Activated naive CD8-positive, alpha-beta T cell treated with anti-CD3 and anti-CD28 coated beads, Interleukin-2, amount 50 U/mL, for 16 hours (primary cell): ENCODE results near the gene IGLON5.

Experiments
- DNase-seq: peaks from one replicate; pipeline ENCODE4 v3.0.0-alpha.2; 2020; ENCODE audit warnings: low read depth, low spot score

The IGLON5 gene

GRCh38 chr19:51317968-51318367, 6.5 kb downstream of the IGLON5 start:
- no peak for DNase-seq

GRCh38 chr19:51318687-51319648, 7.5 kb downstream of the IGLON5 start:
- DNase-seq = no peak

DNA sequence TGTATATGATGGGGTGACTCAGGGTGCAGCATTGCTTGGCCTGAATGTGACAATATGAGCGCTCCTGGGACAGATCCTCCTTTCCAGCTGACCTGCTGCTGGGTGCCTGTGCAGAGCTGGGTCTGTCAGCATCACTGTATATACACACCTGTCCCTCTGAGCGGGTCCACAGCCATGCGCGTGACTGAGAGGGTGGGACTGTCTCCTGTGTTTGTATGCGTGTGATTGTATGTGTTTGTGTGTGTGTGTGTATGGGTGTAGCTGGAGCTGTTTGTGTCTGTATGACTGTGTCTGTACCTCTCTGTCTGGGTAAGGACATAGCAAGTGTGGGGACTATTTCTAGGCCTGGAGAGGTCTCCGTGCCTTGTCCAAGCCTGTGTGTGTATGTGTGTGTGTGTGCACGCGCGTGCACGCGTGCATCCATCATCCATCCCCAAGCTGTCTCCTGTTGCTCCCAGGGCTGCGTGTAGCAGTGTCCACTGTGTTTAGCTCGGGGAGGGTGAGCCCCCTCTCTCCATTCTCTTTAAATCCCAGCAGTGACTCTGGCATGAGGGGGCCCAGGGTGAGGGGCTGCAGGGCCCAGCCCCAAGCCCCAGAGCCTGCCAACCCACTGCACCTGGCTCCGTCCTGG, 8.3 kb downstream of the IGLON5 start:
- DNase-seq = no peak

DNA sequence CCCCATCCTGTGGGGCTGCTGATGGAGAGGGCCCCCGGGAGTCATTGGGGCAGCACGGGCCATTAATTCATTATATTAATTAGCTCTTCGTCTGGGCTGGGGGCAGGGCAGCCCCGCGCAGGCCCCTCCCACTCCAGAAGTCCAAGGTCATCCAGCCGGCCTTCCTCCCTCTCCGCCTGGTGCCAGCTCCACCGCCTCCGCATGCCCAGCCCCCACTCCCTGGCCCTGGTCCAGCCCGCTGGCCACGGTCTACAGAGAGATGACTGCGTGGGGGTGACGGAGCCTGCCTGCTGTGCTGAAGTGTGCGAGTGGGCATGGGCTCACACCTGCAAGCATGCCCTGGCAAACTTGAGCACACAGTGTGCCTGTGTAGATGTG, 8.8 kb downstream of the IGLON5 start:
- no peak for DNase-seq

DNA sequence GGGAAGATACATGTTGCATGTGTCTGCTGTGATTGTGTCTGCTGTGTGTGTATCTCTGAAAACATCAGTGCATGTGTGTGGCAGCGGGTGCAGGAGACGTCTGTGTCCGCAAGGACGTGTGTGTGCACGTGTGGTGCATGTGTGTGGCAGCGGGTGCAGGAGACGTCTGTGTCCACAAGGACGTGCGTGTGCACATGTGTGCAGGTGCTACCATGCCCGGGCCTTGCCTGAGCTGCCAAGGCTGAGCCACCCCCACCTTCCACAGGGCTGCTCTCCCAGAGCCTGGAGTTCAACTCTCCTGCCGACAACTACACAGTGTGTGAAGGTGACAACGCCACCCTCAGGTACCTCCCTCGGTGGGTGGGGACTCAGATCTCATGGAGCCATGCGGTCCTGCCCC, 10.4 kb downstream of the IGLON5 start:
- no peak for DNase-seq

DNA sequence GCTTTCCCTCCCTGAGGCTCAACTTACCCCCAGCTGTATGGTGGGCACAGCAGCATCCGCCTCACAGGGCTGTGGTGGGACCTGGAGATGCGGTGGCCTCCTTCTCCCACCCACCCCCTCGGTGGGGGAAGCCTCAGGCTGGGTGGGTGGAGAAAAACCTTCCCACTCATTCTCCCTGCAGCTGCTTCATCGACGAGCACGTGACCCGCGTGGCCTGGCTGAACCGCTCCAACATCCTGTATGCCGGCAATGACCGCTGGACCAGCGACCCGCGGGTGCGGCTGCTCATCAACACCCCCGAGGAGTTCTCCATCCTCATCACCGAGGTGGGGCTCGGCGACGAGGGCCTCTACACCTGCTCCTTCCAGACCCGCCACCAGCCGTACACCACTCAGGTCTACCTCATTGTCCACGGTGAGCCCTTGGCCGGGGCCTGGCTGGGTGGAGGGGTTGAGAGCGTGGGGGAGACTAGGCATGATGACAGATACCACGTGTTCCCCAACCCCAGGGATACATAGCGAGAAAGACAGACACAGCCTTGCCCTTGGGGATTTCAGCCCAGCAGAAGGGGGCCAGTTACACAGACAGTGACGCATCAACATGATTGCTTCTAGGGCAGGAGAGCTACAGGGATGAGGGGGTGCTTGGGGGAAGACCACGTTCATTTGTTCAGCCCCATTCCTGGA, 12.2 kb downstream of the IGLON5 start:
- no peak for DNase-seq

DNA sequence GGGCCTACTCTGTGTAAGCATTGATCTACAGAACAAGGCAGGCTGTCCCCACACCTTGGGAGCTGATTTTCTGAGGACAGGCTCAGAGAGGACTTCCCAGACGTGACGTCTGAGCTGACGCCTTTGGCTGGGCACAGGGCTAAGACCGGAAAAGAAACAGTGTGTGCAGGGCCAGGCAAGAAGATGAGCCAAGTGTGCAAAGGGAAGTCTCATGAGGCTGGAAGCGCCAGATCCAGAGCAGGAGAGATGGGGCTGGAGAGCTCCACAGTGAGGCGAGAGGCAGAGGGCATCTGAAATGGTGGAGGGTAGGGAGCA, 12.7 kb downstream of the IGLON5 start:
- DNase-seq = no peak

GRCh38 chr19:51325161-51325976, 13.9 kb downstream of the IGLON5 start:
- DNase-seq = no peak

DNA sequence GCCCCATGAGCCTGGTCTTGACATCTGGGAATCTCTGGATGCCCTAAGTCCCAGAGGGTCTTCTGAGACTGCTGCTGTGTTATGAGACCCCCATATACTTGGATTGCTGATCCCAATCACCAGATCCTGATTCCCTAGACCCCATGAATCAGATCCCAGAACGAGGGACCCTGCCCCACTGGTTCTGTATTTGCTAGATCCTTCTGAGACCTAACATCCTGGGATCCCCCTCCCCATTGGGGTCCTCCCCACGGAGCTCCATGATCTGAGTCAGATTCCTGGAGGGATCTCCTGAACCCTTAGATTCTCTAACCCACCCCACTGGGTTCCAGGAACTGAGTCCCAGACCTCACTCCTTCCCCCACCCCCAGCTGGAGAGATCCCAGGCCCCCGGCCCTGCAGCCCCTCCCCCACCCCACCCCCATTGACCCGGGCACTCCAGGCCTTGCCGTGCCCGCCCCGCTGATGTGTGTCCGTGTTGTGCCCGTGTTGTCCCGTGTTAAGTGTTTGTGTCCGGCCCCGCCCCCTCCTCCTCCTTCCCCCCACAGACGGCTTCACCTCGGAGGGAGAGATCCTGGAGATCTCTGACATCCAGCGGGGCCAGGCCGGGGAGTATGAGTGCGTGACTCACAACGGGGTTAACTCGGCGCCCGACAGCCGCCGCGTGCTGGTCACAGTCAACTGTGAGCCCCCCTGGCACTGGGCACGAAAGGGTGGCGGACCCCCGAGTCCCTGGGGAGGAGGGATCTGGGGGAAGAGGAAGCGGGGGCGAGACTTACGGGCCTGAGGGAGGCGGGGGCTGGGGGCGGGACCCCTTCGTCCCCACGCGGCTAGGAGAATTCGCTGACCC, 15.0 kb downstream of the IGLON5 start:
- no peak for DNase-seq

DNA sequence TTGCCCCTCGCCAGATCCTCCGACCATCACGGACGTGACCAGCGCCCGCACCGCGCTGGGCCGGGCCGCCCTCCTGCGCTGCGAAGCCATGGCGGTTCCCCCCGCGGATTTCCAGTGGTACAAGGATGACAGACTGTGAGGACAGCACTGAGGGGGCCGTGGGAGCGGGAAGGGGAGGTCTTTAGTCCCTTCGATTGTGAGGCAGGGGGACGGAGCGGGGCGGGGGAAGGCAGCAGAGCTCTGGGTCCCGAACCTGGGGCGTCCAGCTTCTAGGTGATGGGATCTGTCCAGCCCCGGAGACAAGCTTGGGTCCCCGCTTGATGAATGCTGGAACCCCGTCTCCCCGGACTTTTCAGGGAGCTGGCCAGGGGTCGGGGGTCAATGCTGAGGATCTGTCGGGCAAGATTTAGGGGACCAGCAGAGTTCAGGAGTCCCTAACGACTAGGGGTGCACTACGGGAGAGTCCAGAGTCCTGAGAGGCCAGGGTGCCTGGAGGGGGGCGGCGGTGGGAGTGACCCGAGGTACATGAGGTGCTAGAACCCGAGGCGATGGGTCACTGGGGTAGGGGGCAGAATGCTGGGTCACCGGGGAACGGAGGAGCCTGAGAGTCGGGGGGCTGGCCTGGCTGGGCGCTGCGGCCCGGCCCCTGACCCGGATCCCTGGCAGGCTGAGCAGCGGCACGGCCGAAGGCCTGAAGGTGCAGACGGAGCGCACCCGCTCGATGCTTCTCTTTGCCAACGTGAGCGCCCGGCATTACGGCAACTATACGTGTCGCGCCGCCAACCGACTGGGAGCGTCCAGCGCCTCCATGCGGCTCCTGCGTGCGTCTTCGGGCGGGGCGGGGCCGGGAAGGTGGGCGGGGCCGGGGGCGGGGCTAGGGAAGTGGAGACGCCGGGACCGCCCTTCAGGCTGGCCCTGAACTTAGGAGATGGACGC, 15.9 kb downstream of the IGLON5 start:
- no peak for DNase-seq

DNA sequence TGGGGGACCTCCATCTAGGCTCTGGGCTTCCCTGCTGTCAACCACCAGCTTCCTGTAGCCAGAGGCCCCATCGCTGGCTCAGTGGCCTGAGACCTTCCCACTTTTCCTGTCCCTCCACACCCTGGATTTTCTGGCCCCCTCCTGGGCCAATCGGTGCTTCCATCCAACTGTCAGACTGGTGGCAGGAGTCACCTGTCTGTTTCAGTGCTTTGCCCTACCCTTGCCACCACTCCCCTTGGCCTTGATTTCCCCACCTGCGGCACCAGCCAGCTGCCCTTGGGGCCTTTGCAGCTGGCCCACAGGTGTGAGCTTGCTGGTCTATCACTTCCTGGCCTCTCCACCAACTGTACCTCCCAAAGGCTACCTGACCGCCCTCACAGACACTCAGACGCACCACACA, 18.0 kb downstream of the IGLON5 start:
- DNase-seq = no peak

DNA sequence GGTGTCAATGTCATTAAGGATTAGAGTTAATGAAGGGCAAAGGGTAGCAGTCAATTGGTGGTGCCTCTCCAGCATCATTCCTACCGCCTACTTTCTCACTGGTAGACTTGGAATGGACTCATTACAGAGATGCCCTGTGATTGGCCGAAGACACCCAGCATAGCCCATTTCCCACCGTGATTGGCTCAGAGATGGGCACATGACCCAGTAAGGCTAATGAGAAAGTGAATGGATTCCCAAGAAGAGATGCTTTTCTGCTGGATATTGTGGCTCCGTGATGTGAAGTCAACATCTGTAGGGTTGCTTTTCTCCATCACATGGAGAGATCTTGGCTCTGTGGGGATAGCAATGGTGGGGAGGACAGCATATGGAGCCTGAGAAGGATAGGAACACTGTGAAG, 18.9 kb downstream of the IGLON5 start:
- DNase-seq = no peak

- no peak for DNase-seq
Observed at GRCh38 chr19:51331193-51331592, 19.7 kb downstream of the IGLON5 start.

GRCh38 chr19:51331716-51332115, 20.3 kb downstream of the IGLON5 start:
- DNase-seq = no peak

- no peak for DNase-seq
Observed at GRCh38 chr19:51333836-51334460, 22.5 kb downstream of the IGLON5 start.

DNA sequence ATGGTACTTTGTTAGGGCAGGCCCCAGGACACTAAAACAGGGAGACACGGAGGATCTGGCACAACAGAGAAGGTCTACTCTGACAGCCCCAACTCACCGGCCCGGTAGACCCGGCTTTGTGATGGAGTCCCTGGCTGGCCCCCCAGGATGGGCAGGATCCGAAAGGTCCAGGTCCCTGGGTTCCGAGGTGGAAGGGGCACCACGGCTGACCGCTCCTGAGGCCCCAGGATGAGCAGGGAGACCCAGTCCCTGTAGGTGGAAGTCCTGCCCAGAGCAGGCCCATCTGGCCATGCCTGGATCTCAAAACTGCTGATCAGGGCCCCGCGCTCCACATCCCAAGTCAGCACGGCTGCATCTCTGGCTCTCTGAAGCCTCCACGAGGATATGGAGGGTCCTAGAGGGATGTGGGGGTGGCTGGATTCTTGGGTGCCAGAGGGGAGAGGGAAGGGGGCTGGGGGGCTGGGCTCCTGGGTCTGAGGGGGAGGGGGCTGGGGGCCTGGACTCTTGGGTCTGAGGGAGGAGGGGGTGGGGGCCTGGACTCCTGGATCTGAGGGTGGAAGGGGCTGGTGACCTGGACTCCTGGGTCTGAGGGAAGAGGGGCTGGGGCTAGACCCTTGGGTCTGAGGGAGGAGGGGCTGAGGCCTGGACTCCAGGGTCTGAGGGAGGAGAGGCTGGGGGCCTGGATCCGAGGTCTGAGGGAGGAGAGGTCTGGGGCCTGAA, 25.9 kb downstream of the IGLON5 start:
- no peak for DNase-seq

DNA sequence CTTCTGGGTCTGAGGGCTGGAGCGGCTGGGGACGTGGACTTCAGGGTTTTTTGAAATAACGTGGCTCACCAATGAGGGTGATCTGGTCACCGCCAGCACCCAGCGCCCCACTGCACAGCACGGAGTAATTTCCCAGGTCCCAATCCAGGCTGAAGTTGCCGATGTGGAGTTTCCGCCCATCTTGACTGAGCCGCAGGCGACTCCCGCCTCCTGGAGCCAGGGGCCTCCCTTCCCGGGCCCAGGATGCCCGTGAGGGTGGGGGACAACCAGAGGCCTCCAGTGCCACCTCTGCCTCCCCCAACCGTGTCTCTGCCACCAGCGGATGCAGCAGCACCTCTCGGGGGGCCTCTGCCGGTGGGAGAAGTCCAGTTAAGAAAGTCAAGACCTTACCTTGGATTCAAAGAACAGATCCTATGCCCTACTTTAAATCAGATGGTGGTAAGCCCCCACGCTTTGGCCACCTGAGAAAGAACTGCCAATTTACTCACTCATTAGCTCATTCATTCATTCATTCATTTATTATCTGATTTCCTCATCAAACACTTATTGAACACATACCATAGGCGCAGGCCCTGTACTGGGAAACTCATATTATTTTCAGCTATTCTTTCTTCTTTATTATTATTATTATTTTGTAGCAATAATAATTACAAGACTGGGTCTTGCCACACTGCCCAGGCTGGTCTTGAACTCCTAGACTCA, 26.6 kb downstream of the IGLON5 start:
- DNase-seq = no peak
